Muscle of leg (tissue), 11 donors: ENCODE measurements around the gene EEPD1. TPM values are rescaled to one million over a fixed set of nuclear protein-coding genes. Genes with fewer than 3 reads are reported as not detected.
"Not testable (repeated sequence)": the region's sequence is repeated elsewhere in the genome, so short reads cannot be mapped to it uniquely, and the experiment has no call there.

Experiments
- DNase-seq: peaks from one replicate; pipeline ENCODE4 v3.0.0; 2013
- H3K27ac ChIP-seq: one replicate; pipeline ENCODE4 v1.5.1; 2013; ENCODE audit warnings: mild to moderate bottlenecking, low read length, control low read depth
- H3K27me3 ChIP-seq: one replicate; pipeline ENCODE4 v1.6.1; 2013; ENCODE audit warnings: low read length; ENCODE audit not compliant: control insufficient read depth, insufficient read depth
- H3K36me3 ChIP-seq: one replicate; pipeline ENCODE4 v1.6.1; 2013; ENCODE audit warnings: low read length; ENCODE audit not compliant: control insufficient read depth, insufficient read depth
- H3K4me1 ChIP-seq: one replicate; pipeline ENCODE4 v1.6.1; 2013; ENCODE audit warnings: low read length; ENCODE audit not compliant: control insufficient read depth, insufficient read depth
- H3K4me3 ChIP-seq: one replicate; pipeline ENCODE4 v1.5.1; 2013; ENCODE audit warnings: low read length, control low read depth
- H3K9me3 ChIP-seq: replicated peaks from 2 replicates; pipeline ENCODE4 v1.6.1; 2013; ENCODE audit warnings: low read depth, low read length; ENCODE audit not compliant: control insufficient read depth
- WGBS: methylation state at CpG from one replicate; pipeline ENCODE4 v1.1.5; 2013; ENCODE audit warnings: missing lambda C conversion rate; ENCODE audit not compliant: insufficient coverage; 5-methylcytosine and 5-hydroxymethylcytosine counted together
- polyA plus RNA-seq, 8 donors: library from polyadenylated mRNA; unstranded; fragments of 120-200 nt; gene quantifications; one replicate each; pipeline versions ENCODE4 v1.2.1 to v1.2.3, GENCODE V29; 2013; ENCODE audit warnings: inconsistent platforms in 1 of 8, low replicate concordance in 1 of 8; ENCODE audit not compliant: insufficient read length in 8 of 8, insufficient read depth in 1 of 8
- total RNA-seq: library from RNA; stranded (reverse); fragments of 120-200 nt; gene quantifications from one replicate; pipeline ENCODE4 v1.2.4, GENCODE V29; 2013

The EEPD1 gene
- total and polyA plus RNA-seq, 9 donors, result 9.2 to 14.2 (median 13.2) TPM

DNA sequence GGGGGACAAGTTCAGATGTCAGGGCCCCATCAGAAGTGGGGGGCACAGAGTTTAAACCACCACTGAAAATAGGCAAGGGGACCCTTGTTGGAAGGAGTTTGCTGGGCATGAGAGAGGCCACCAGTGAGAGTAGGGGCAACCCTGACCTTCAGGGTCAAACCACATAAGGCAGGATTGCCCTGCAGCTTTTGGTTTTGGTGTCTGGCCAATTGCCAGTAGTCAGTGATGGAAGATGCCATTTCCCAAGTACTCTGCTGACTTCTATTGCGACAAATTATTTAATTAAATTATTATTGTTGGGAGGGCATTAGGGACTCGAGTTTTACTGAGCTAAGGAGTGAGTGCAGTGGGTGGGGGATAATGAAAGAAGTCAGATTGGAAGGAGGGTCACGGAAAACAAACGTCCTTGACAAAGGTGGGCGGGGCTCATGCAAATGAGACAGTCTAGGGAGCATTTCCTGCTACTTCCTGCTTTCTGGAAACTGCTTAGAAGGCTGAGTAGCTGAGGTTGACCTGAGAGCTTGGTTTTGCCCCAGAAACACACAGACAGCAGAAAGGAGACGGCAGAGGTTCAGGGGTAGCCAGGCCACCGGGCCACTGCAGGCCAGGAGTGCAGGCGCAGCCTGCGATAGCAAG is 162.4 kb downstream of the EEPD1 start:
- no peak for DNase-seq
- peaks cover 3% of the 10 kb centered on the region for H3K4me1 ChIP-seq
- H3K27ac ChIP-seq, result no peak overlapping the region
- H3K9me3 ChIP-seq, result no peaks in the 10 kb centered on the region
- no peaks in the 10 kb centered on the region for H3K36me3 ChIP-seq
- no peak overlapping the region for H3K4me3 ChIP-seq
- WGBS, result 68% methylated on average over 9 of the region's 9 CpGs
- H3K27me3 ChIP-seq, result no peaks in the 10 kb centered on the region

DNA sequence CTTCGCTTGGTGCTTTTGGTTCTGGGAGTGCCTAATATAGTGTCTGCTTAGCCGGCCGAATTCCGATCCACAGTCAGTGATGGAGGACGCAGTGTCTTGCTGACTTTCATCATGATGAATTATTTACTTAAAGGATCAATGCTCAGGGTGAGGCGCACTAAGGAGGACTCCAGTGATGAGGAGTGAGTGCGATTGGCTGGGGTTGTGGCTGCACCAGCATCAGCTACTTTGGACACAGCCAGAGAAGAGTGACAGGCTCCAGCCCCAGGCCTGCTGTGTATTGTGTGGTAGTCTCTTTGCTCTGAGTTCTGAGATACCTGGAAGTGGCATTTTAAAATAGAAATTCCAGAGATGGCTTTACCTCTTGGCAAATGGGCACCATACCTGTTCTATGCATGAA is 163.3 kb downstream of the EEPD1 start:
- WGBS, result 97% methylated on average over 7 of the region's 7 CpGs
- Histone ChIP-seq H3K4me3 (no peak overlapping the region), H3K4me1 (peaks cover 3% of the 10 kb centered on the region), H3K27me3 (no peaks in the 10 kb centered on the region), H3K9me3 (no peaks in the 10 kb centered on the region), H3K36me3 (no peaks in the 10 kb centered on the region), H3K27ac (no peak overlapping the region)
- no peak for DNase-seq

DNA sequence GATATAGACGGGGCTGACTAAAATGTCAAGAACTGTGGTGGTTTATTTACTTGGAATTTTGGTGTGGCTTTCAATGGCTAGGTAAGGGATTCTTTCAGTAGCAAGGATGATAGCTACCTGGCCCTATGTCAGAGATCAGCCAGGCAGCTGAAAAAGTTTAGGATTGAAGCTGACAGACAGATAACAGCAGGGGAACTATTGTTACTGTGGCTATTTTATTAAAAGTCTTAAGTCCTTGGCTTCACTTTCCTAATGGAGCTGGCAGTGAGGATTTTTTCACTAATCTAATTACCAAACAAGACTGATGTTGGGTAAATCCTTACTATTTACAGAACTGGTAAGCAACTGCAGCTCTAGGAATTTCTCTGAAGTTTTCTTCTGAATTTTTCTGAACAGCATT is 164.2 kb downstream of the EEPD1 start:
- DNase-seq, result no peak

DNA sequence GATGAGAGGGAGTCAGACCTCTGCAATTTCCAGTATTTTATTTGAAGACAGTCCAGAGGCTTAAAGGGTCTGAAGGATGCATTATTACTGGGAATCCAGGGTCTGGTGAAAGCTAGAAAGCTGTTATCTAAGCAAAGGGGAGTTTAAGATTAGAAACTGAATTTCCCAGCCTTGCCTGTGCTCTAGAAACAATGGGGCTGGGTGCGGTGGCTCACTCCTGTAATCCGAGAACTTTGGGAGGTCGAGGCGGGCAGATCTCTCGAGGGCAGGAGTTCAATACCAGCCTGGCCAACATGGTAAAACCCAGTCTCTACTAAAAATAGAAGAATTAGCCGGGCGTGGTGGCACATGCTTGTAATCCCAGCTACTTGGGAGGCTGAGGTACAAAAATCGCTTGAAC is 165.1 kb downstream of the EEPD1 start:
- no peak overlapping the region for H3K27ac ChIP-seq
- H3K27me3 ChIP-seq, result no peaks in the 10 kb centered on the region
- H3K36me3 ChIP-seq, result no peaks in the 10 kb centered on the region
- DNase-seq, result no peak
- WGBS, result 71% methylated on average over 8 of the region's 8 CpGs
- peaks cover 3% of the 10 kb centered on the region for H3K4me1 ChIP-seq
- H3K4me3 ChIP-seq, result no peak overlapping the region
- no peaks in the 10 kb centered on the region for H3K9me3 ChIP-seq

More for the DNA sequence above, 164.2 kb downstream of the EEPD1 start:
- H3K27ac ChIP-seq, result no peak overlapping the region
- H3K4me1 ChIP-seq, result peaks cover 3% of the 10 kb centered on the region
- H3K4me3 ChIP-seq, result no peak overlapping the region
- H3K36me3 ChIP-seq, result no peaks in the 10 kb centered on the region
- WGBS, result 100% methylated on average over 1 of the region's 1 CpG
- H3K9me3 ChIP-seq, result no peaks in the 10 kb centered on the region
- no peaks in the 10 kb centered on the region for H3K27me3 ChIP-seq

DNA sequence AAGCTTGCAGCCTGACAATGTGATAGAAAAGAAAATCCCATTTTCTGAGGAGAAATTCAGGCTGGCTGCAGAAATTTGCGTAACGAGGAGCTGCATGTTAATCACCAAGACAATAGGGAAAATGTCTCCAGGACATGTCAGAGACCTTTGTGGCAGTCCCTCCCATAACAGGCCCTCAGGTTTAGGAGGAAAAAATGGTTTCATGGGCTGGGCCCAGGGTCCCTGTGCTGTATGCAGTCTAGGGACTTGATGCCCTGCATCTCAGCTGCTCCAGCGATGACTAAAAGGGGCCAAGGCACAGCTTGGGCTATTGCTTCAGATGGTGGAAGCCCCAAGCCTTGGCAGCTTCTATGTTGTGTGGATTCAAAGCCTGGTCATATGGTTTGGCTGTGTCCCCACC is 168.2 kb downstream of the EEPD1 start:
- not testable (repeated sequence) for DNase-seq, H3K27ac ChIP-seq, H3K36me3 ChIP-seq, H3K9me3 ChIP-seq, H3K27me3 ChIP-seq, H3K4me3 ChIP-seq, H3K4me1 ChIP-seq
- WGBS, result 94% methylated on average over 3 of the region's 3 CpGs

DNA sequence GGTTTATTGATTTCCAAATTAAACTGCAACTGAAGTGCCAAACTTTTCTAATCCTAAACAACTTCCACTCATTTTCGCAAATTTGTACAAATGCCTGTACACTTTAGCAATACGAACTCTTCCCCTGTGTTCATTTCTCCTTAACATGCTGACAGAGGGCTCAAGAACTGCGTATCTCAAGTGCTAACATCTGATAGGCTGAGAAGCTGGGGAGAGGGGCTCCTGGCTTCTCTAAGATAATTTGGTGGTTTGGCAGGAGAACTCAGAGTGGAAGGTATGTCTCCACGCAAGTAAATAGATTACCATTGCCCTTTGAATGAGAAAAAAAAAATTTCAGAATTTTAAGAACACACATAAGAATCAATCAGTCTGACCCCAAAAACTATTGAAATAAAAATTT is 183.3 kb downstream of the EEPD1 start:
- WGBS, result no CpG with 5 or more reads among the region's 4 CpGs
- no peak overlapping the region for H3K27ac ChIP-seq
- no peaks in the 10 kb centered on the region for H3K4me1 ChIP-seq
- no peak overlapping the region for H3K4me3 ChIP-seq
- no peaks in the 10 kb centered on the region for H3K36me3 ChIP-seq
- no peaks in the 10 kb centered on the region for H3K27me3 ChIP-seq
- DNase-seq, result no peak
- no peaks in the 10 kb centered on the region for H3K9me3 ChIP-seq

DNA sequence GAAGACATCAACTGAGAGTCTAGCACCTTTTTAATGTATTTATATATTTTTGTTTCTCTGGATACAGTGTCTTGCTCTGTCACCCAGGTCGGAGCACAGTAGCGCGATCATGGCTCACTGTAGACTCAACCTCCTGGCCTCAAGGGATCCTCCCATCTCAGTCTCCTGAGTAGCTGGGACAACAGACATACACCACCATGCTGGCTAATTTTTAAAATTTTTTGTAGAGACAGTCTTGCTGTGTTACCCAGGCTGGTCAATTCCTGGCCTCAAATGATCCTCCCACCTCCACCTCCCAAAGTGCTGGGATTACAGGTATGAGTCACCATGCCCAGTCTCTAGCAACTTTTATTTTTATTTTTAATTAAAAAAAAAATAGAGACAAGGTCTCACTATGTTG is 185.2 kb downstream of the EEPD1 start:
- Histone ChIP-seq H3K27me3 (no peaks in the 10 kb centered on the region), H3K4me3 (no peak overlapping the region), H3K9me3 (no peaks in the 10 kb centered on the region), H3K27ac (no peak overlapping the region), H3K36me3 (no peaks in the 10 kb centered on the region), H3K4me1 (no peaks in the 10 kb centered on the region)
- no peak for DNase-seq
- no CpG with 5 or more reads among the region's 3 CpGs for WGBS

DNA sequence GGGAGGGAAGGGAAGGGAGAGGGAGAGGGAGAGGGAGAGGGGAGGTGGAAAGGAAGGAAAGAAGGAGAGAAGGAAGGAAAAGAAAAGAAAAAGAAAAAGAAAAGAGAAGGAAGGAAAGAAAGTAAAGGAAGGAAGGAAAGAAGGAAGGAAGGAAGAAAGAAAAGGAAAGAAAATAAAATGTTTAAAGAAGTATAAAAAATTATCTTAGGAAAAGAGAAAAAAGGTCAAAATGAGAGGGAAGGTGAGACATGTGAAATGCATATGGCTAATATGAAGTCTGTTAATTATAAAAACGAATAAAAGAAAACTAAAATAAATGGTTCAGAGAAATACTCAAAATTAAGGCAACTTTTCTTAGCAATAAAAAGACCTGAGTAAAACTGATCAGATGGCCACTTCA is 190.5 kb downstream of the EEPD1 start:
- Histone ChIP-seq H3K27ac (no peak overlapping the region), H3K36me3 (no peaks in the 10 kb centered on the region), H3K4me1 (no peaks in the 10 kb centered on the region), H3K27me3 (no peaks in the 10 kb centered on the region), H3K4me3 (no peak overlapping the region), H3K9me3 (no peaks in the 10 kb centered on the region)
- no CpG with 5 or more reads among the region's 1 CpG for WGBS
- DNase-seq, result no peak

DNA sequence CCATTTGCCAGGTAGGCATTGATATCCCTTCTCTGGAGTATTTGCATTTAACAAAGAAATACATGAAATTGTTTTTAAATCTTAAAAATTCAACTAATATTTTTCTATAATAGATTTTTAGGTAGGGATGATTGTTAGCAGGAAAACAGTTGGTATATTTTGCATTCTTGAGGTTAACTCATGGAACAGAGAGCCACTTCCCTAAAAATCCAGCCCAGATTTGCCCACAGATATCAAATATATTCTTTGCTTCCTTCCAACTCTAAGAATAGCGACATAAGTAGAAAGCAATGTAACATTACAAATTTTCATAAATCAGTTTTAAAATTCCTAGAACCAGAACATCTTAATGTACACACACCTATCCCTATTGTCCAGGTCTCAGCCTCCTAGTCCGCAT is 191.6 kb downstream of the EEPD1 start:
- Histone ChIP-seq H3K4me3 (no peak overlapping the region), H3K27me3 (no peaks in the 10 kb centered on the region), H3K9me3 (no peaks in the 10 kb centered on the region), H3K36me3 (no peaks in the 10 kb centered on the region), H3K4me1 (no peaks in the 10 kb centered on the region), H3K27ac (no peak overlapping the region)
- 83% methylated on average over 2 of the region's 2 CpGs for WGBS
- DNase-seq, result no peak

DNA sequence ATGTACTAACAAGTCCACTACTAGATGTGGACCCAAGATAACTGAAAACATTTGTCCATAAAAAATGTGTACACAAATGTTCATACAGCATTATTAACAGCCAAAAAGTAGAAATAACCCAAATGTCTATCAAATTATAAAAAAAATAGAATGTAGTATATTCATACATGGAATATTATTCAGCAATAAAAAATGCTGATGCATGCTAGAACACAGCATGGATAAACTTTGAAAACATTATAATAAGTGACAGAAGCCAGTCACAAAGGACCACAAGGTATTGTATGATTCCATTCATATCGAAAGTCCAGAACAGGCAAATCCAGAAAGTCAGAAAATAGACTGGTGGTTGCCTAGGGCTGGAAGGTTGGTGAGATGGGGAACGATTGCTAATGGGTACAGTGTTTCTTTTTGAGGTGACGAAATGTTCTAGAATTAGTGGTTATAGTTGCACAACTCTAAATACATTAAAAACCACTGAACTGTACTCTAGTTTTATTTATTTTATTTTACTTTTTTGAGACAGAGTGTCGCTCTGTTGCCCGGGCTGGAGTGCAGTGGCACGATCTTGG is 193.3 kb downstream of the EEPD1 start:
- no peak overlapping the region for H3K4me3 ChIP-seq
- H3K27me3 ChIP-seq, result no peaks in the 10 kb centered on the region
- no peaks in the 10 kb centered on the region for H3K4me1 ChIP-seq
- WGBS, result 100% methylated on average over 1 of the region's 6 CpGs
- DNase-seq, result no peak
- no peak overlapping the region for H3K27ac ChIP-seq
- no peaks in the 10 kb centered on the region for H3K9me3 ChIP-seq
- H3K36me3 ChIP-seq, result no peaks in the 10 kb centered on the region

DNA sequence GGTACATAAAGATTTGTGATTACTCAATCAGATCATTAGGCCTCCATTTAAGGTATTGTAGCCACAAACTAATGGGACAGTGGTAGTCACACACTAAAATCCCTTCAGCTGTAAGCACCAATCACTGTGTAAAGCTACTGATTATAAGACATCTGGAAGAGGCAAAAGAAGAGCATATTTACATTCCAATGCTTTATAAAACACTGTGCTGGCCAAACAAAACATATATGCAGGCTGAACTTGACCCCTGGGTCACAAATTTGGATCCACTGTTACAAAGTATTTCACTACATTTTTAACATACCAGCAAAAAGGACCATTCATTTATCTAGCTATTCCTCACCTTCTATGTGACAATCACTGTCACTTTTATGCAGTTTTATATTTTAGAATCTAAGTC is 195.2 kb downstream of the EEPD1 start:
- Histone ChIP-seq H3K36me3 (no peaks in the 10 kb centered on the region), H3K4me3 (no peak overlapping the region), H3K4me1 (no peaks in the 10 kb centered on the region), H3K9me3 (no peaks in the 10 kb centered on the region), H3K27ac (no peak overlapping the region), H3K27me3 (no peaks in the 10 kb centered on the region)
- DNase-seq, result peak; percentile 27
